ENCODE results near the gene GMDS. TPM values are rescaled to one million over a fixed set of nuclear protein-coding genes. Genes with fewer than 3 reads are reported as not detected.
A peak's percentile ranks its signal among the peaks of the same experiment; 100 is the strongest.

Gene GMDS
- total RNA-seq, 1 experiment from 2014 or later = 7.9 TPM

DNA sequence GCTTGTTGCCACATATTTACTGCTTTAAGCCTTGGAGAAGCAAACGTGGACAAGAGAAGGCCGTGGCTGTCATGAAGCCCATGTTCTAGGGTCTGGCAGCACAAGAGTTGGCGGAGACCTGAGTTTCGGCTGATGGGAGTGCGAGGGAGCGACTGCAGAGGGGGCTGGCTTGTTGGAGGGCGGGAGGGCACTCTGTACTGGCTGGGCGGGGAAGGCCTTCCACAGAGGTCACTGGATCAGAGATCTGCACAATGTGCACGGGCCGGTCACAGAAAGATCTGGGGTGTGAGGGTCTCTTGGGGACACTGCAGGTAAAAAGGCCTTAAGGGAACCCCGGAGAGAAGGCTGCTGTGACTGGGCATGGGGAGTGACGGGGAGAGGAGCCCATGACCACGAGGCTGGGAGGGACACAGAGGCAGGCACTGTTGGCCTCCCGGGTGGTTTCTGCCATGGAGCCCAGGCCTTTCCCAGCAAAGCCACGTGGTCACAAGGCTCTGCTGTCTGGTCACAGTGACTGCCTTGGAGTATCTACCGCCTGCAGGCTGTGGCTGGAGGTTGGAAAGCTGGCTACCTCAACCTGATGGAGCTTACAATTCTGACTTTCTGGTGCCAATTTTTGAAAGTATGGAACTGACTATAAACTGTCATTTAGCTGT is 611.9 kb downstream of the GMDS start:
- no peaks in the 10 kb centered on the region for H3K36me3 ChIP-seq
- H3K27me3 ChIP-seq (replicated peaks) = no peaks in the 10 kb centered on the region
- H3K4me3 ChIP-seq = no peak overlapping the region
- peaks cover 10% of the 10 kb centered on the region; the same call in 1 of the 2 replicates for H3K4me1 ChIP-seq (replicated peaks)
- DNase-seq (ENCODE audit: low read depth in 1 of 2, low spot score in 2 of 2) = no peak
- H3K27ac ChIP-seq = no peak overlapping the region
- H3K9me3 ChIP-seq (replicated peaks) = no peaks in the 10 kb centered on the region

DNA sequence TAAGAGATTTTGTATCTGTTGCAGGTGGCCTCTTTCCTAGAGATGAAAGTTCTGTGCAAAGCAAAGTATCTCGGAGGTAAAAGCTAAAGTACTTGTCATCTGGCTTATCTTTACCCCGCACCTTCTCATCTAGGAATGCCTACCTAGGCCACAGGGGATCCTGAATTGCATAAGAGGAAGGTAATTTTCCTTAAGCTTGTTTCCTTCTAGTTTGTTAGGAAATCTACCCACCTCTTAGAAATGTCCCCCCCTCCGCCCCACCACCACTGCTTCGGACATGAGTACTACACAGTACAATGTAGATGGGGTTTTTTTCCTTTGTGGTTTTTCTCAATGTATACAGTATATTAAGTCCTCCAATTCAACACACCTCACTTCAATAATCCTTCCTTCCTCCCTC is 614.2 kb downstream of the GMDS start:
- DNase-seq (ENCODE audit: low read depth in 1 of 2, low spot score in 2 of 2) = no peak
- Histone ChIP-seq H3K9me3 (replicated peaks) (no peaks in the 10 kb centered on the region), H3K27ac (no peak overlapping the region), H3K4me1 (replicated peaks) (peaks cover 29% of the 10 kb centered on the region), H3K27me3 (replicated peaks) (no peaks in the 10 kb centered on the region), H3K36me3 (no peaks in the 10 kb centered on the region), H3K4me3 (no peak overlapping the region)

DNA sequence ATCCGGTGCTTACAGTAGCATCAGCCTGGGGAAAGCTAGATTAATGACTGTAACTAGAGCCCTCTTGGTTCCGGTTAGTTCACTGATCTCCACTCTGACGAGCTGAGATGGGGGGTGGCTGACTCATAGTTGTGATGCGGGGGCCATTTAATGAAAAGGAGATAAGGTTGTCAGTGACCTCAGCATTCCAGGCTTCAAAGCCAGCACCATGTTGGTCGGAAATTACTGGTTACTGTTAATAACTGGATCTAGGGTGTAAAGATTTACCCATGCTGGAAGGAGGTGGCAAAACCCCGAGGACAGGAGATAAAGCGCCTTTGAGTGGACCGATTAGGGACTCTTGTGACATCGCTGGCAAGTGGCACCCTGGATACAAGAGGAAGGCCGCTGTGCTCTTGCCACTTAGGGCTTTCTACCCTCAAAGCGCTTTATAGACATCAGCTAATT is 614.6 kb downstream of the GMDS start:
- Histone ChIP-seq H3K27me3 (replicated peaks) (no peaks in the 10 kb centered on the region), H3K36me3 (no peaks in the 10 kb centered on the region), H3K4me3 (no peak overlapping the region), H3K9me3 (replicated peaks) (no peaks in the 10 kb centered on the region), H3K27ac (no peak overlapping the region), H3K4me1 (replicated peaks) (peaks cover 31% of the 10 kb centered on the region)
- DNase-seq (ENCODE audit: low read depth in 1 of 2, low spot score in 2 of 2) = no peak

DNA sequence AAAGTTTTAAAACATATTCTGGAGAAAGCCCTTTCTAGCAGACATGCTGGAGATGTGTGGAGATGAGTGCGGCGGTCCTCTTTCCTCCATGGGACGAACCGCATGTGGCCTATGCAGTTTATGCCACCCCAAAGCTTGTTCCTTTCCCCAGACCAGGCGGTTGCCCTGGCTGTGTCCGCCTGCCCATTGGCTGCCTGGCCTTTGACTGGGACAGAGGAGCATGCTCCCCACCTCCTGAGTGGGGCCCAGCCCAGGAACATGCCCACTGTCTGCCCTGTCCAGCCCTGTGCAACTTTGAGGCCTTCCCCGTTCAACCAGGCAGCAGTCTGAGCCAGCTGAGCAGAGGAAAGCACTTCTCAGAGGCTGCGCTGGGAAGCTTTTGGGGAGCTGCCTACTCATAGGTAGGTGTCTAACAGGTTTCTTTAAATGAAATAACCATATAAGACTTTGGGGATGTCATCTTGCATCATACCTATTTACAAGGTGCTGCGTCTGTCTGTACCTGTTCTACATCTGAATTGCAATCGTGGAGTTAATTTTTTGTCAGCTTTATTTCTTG is 615.1 kb downstream of the GMDS start:
- H3K27ac ChIP-seq = no peak overlapping the region
- no peak for DNase-seq (ENCODE audit: low read depth in 1 of 2, low spot score in 2 of 2)

GRCh38 chr6:1629316-1629715 is 616.1 kb downstream of the GMDS start:
- Histone ChIP-seq H3K27ac (no peak overlapping the region), H3K4me3 (no peak overlapping the region), H3K27me3 (replicated peaks) (no peaks in the 10 kb centered on the region), H3K9me3 (replicated peaks) (no peaks in the 10 kb centered on the region), H3K4me1 (replicated peaks) (peaks cover 37% of the 10 kb centered on the region), H3K36me3 (no peaks in the 10 kb centered on the region)
- no peak for DNase-seq (ENCODE audit: low read depth in 1 of 2, low spot score in 2 of 2)

More for the DNA sequence above, 615.1 kb downstream of the GMDS start:
- Histone ChIP-seq H3K27me3 (replicated peaks) (no peaks in the 10 kb centered on the region), H3K9me3 (replicated peaks) (no peaks in the 10 kb centered on the region), H3K4me1 (replicated peaks) (peaks cover 35% of the 10 kb centered on the region), H3K4me3 (no peak overlapping the region), H3K36me3 (no peaks in the 10 kb centered on the region)

DNA sequence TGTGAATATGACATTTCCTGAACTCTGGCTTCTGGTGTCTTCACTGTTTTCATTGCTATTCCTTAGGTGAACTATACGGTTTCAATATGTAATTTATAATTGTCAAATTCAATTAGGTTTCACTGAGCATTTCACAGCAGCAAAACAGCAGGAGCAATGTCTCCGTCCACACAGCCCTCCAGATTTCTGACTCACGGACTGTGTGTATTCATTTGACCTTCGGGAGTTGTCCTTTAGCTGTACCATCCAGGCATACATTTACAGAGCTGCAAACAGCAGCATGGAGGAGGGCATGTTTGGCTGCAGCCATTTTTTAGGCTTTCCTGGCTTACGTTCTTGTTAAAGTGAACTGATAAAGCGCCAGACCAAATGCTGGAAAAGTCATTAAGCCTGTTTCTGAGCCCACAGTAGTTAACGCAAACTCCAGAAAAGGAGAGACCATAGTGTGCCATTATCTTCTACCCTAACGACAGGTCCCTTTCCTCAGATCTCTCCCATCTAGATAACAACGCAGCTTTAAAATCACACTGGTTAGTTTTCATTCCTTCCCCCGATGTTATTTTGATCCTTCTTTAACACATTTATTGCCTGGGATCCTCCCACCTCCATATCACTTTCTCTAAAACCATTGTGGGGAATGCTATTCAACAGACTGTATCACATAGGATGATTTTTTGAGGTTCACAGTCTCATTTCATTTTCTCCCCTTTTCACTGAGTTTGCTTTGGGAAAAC is 617.4 kb downstream of the GMDS start:
- Histone ChIP-seq H3K27me3 (replicated peaks) (no peaks in the 10 kb centered on the region), H3K27ac (no peak overlapping the region), H3K9me3 (replicated peaks) (no peaks in the 10 kb centered on the region), H3K4me1 (replicated peaks) (peaks cover 50% of the 10 kb centered on the region), H3K4me3 (no peak overlapping the region), H3K36me3 (peaks cover 2% of the 10 kb centered on the region; the same call in 1 of the 2 replicates)
- DNase-seq (ENCODE audit: low read depth in 1 of 2, low spot score in 2 of 2) = no peak

GRCh38 chr6:1626481-1626880 is 618.9 kb downstream of the GMDS start:
- Histone ChIP-seq H3K36me3 (peaks cover 8% of the 10 kb centered on the region), H3K4me3 (no peak overlapping the region), H3K9me3 (replicated peaks) (no peaks in the 10 kb centered on the region), H3K4me1 (replicated peaks) (peaks cover 62% of the 10 kb centered on the region), H3K27ac (no peak overlapping the region), H3K27me3 (replicated peaks) (no peaks in the 10 kb centered on the region)
- no peak for DNase-seq (ENCODE audit: low read depth in 1 of 2, low spot score in 2 of 2)

GRCh38 chr6:1625794-1626435 is 619.5 kb downstream of the GMDS start:
- no peak for DNase-seq (ENCODE audit: low read depth in 1 of 2, low spot score in 2 of 2)
- H3K4me3 ChIP-seq = no peak overlapping the region
- no peak overlapping the region for H3K27ac ChIP-seq
- peaks cover 11% of the 10 kb centered on the region for H3K36me3 ChIP-seq
- no peaks in the 10 kb centered on the region for H3K9me3 ChIP-seq (replicated peaks)
- peaks cover 62% of the 10 kb centered on the region for H3K4me1 ChIP-seq (replicated peaks)
- H3K27me3 ChIP-seq (replicated peaks) = no peaks in the 10 kb centered on the region

- DNase-seq (ENCODE audit: low read depth in 1 of 2, low spot score in 2 of 2) = peak in 1 of 2 experiments; percentile 82
- Histone ChIP-seq H3K36me3 (peaks cover 15% of the 10 kb centered on the region), H3K9me3 (replicated peaks) (no peaks in the 10 kb centered on the region), H3K27ac (peak overlapping the region; percentile 28; the same call in 1 of the 2 replicates), H3K4me1 (replicated peaks) (peaks cover 56% of the 10 kb centered on the region), H3K27me3 (replicated peaks) (no peaks in the 10 kb centered on the region), H3K4me3 (peak overlapping the region; percentile 54)
Measured at GRCh38 chr6:1624851-1625781, 620.3 kb downstream of the GMDS start.

DNA sequence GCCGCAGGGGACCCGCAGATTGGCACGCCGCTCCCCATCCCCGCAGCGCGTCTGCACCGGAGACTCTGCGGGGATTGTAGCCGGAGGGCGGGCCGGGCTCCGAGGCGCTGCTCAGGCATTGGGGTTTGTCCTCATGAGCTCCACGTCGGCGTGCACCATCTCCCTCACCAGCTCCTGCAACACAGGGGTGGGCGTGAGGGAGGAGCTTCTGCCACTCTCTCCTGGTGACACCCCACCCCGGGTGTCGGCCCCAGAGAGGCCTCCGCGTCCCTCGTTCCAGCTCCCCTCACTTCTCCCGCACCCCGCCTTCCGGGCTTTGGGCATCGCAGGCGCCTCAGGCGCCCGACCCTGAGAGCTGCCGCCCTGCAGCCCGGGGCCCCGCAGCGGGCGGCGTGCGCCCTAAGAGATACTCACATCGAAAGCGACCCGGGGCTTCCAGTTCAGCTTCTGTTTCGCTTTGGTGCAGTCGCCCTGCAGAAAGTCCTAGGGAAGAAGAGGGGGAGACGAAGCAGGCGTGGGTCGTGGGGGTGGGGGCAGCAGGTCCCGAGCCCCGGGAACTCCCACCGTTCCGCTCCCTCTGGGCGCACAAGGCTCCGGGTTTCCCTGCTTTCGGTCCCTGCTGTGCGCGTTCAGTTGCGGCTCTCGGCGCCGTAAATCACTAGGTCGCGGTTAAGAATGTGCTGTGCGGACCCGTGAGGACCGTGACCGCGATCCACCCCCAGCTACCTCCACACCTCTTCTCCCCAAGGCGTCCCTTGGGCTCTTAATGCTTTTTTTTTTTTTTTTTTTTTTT is 621.2 kb downstream of the GMDS start:
- H3K27ac ChIP-seq = no peak overlapping the region; the same call in 1 of the 2 replicates

GRCh38 chr6:1623769-1624057 is 621.7 kb downstream of the GMDS start:
- DNase-seq (ENCODE audit: low read depth in 1 of 2, low spot score in 2 of 2) = no peak
- no peaks in the 10 kb centered on the region for H3K9me3 ChIP-seq (replicated peaks)
- H3K27me3 ChIP-seq (replicated peaks) = no peaks in the 10 kb centered on the region
- H3K4me3 ChIP-seq = peak overlapping the region; percentile 54
- H3K4me1 ChIP-seq (replicated peaks) = peaks cover 56% of the 10 kb centered on the region
- H3K27ac ChIP-seq = no peak overlapping the region
- peaks cover 25% of the 10 kb centered on the region for H3K36me3 ChIP-seq

More for the DNA sequence above, 621.2 kb downstream of the GMDS start:
- no peaks in the 10 kb centered on the region for H3K27me3 ChIP-seq (replicated peaks)
- peaks cover 21% of the 10 kb centered on the region for H3K36me3 ChIP-seq
- peak overlapping the region; percentile 54 for H3K4me3 ChIP-seq
- DNase-seq (ENCODE audit: low read depth in 1 of 2, low spot score in 2 of 2) = no peak
- no peaks in the 10 kb centered on the region for H3K9me3 ChIP-seq (replicated peaks)
- H3K4me1 ChIP-seq (replicated peaks) = peaks cover 56% of the 10 kb centered on the region

GRCh38 chr6:1622851-1623768 is 622.3 kb downstream of the GMDS start:
- H3K4me1 ChIP-seq (replicated peaks) = peaks cover 57% of the 10 kb centered on the region
- H3K9me3 ChIP-seq (replicated peaks) = no peaks in the 10 kb centered on the region
- no peak overlapping the region for H3K4me3 ChIP-seq
- no peak overlapping the region for H3K27ac ChIP-seq
- no peaks in the 10 kb centered on the region for H3K27me3 ChIP-seq (replicated peaks)
- DNase-seq (ENCODE audit: low read depth in 1 of 2, low spot score in 2 of 2) = no peak
- H3K36me3 ChIP-seq = peaks cover 32% of the 10 kb centered on the region
